GM18858 (cell line): ENCODE measurements around the gene C2.
"Not testable (repeated sequence)": the region's sequence is repeated elsewhere in the genome, so short reads cannot be mapped to it uniquely, and the experiment has no call there.

Experiments
- ATAC-seq: cut with Tn5 transposase; IDR thresholded peaks from one replicate; pipeline ENCODE4 v1.9.1; 2021; ENCODE audit not compliant: unreplicated experiment

The C2 gene

DNA sequence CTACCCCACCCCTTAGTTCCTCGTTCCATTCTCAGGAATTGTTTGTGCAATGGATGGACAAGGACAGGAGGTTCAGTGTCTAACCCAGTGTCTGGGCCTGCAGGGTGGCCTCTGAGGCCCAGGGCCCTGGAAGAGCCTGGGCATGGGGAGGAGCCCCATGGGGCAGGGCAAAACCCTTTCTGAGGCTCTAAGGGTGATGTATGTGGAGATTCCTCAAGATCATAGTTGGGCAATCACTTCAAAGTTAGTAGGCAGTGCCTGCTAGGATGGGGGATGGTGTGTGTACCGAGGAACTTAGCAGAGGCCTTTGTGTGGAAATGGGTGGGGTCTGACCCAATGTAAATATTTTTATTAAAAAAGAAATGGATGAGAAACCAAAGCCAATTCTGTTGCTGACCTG lies 6.7 kb upstream of the C2 start:
- no peak for ATAC-seq

DNA sequence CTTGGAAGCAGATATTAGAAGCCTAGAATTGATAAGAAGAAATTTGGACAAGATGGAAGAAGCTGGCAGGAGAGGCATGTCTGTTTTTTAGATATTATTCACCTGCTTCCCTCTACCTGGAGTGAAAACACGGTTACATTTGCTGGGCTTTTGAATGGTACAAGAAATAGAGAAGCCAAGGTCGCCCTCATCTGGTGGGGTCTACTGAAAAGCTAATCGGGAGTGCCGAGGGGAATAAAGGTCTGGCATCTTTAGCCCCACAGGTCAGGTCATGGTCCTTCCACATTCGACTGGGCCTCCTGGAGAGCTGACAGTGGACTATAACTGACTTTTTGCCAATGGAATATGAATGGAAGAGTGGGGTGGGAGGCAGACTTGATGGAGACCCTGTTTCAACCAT lies 4.6 kb upstream of the C2 start:
- ATAC-seq: no peak

DNA sequence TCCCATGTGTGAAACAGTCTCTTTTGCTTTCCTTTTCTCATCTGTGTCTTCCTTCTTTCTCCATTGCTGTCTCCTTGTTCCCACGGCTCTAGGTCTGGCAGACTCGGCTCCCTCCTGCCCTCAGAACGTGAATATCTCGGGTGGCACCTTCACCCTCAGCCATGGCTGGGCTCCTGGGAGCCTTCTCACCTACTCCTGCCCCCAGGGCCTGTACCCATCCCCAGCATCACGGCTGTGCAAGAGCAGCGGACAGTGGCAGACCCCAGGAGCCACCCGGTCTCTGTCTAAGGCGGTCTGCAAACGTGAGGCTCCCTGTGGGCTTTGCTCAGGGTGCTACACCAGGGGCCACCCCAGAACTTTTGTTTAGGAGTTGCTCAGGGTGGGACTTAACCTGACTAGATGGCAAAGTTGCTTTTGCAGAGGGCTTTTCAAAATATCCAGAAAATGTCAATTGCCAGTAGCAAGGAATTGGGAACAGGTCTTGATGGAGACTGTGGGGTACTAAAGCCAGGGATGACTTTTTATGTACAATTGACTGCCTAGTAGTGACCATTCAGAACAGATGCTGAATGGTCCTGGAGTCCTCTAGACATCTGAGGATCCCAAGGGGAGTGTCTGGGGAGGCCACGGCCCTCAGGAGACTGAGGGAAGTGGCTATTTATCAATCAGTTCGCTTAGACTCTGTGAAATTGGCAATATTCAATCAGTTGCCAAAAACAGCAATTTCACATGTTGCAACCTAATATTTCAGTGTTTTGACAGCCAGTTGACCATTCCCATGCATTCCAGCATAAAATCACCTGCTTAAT lies 550 bp downstream of the C2 start:
- no peak for ATAC-seq

DNA sequence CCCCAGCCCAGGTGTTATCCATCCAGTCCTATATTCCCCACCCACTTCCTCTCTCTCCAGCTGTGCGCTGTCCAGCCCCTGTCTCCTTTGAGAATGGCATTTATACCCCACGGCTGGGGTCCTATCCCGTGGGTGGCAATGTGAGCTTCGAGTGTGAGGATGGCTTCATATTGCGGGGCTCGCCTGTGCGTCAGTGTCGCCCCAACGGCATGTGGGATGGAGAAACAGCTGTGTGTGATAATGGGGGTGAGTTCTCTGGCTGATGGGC lies 1.1 kb downstream of the C2 start:
- no peak for ATAC-seq

DNA sequence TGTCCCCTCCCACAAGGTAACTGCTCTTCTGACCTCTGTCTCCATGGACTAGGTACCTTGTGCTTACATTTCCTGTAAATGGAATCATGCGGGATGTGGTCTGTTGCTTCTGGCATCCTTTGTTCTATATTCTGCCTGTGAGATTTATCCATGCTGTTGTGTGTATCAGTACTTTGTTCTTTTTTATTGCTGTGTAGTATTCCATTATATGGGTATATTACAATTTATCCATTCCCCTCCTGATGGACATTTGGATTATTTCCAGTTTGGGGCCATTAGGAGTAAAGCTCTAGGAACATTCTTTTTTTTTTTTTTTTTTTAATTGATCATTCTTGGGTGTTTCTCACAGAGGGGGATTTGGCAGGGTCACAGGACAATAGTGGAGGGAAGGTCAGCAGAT lies 3.4 kb downstream of the C2 start:
- ATAC-seq: no peak

DNA sequence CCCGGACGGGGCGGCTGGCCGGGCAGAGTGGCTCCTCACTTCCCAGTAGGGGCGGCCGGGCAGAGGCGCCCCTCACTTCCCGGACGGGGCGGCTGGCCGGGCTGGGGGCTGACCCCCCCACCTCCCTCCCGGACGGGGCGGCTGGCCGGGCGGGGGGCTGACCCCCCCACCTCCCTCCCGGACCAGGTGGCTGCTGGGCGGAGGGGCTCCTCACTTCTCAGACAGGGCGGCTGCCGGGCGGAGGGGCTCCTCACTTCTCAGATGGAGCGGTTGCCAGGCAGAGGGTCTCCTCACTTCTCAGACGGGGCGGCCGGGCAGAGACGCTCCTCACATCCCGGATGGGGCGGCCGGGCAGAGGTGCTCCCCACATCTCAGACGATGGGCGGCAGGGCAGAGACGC lies 4.6 kb downstream of the C2 start:
- ATAC-seq: not testable (repeated sequence)

DNA sequence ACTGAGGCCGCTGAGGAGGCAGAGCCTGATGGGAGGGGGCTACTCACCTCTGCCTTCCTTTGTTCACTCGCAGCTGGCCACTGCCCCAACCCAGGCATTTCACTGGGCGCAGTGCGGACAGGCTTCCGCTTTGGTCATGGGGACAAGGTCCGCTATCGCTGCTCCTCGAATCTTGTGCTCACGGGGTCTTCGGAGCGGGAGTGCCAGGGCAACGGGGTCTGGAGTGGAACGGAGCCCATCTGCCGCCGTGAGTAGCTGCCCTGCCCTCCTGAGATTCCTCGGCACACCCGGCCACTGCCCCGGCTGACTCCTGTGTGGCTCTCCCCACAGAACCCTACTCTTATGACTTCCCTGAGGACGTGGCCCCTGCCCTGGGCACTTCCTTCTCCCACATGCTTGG lies 6.0 kb downstream of the C2 start:
- no peak for ATAC-seq

DNA sequence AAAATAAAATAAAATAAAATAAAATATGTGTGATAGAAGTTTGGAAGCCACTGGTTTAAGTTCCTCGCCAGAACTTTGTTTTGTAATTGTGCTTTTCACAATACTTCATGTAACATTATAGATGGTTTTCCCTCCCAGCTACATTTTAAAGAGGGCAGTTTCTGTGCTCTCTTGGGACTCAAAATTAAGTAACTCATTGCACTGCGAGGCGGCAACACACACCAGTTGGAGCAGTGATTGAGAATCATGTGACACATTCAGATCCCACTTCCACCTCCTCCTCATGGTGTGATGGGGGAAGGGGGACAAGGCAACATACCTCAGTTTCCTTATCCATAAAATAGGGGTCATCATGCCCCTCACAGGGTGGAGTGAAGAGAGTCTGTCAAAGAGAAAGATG lies 7.5 kb downstream of the C2 start:
- ATAC-seq: no peak

DNA sequence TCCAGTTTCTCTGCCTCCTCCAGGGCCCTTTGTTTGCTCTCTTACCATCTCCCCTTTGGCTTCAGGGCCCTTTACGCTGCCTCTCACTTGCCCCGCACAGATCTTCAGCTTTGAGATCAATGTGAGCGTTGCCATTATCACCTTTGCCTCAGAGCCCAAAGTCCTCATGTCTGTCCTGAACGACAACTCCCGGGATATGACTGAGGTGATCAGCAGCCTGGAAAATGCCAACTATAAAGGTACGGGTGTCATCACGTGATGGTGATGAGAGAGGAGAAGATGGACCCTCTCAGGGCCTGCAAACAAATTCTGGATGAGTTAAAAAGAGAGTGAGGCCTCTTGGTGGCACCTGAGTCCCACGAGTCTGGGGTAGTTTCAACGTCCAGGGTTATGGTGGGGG lies 8.3 kb downstream of the C2 start:
- no peak for ATAC-seq

DNA sequence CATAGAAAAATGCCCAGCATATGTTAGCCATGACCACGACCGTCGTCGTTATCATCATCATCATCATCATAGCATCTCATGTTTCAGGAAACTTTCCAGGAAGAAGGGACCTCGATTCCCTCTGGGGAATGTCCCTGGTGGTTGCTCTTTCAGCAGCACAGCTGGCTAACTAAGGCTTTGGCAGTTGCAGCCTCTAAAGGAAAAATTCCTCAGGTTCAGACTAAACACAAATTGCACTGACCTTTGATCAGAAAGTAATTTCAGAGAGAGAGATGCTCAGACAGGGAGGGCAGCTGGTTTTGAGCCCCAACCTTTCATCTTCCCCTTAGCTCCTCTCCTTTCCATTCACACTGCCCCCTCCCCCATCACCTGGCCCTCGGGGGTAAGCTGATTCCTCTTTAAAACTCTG lies 12.7 kb downstream of the C2 start:
- no peak for ATAC-seq

DNA sequence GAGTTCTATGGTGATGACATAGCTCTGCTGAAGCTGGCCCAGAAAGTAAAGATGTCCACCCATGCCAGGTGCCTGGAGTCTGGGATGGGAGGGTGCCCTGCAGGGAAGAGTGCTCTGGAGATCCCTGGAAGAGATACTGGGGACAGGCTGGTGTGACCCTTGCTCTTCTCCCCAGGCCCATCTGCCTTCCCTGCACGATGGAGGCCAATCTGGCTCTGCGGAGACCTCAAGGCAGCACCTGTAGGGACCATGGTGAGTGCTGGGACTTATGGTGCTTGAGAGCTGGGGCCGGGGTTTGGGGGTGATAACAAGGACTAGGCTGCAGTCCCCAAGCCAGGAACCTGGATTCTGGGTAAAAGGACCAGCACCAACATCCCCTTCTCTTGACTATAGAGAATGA lies 16.2 kb downstream of the C2 start:
- no peak for ATAC-seq

DNA sequence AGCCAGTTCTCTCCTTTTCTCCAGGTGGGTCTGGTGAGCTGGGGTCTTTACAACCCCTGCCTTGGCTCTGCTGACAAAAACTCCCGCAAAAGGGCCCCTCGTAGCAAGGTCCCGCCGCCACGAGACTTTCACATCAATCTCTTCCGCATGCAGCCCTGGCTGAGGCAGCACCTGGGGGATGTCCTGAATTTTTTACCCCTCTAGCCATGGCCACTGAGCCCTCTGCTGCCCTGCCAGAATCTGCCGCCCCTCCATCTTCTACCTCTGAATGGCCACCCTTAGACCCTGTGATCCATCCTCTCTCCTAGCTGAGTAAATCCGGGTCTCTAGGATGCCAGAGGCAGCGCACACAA lies 17.6 kb downstream of the C2 start:
- ATAC-seq: no peak

DNA sequence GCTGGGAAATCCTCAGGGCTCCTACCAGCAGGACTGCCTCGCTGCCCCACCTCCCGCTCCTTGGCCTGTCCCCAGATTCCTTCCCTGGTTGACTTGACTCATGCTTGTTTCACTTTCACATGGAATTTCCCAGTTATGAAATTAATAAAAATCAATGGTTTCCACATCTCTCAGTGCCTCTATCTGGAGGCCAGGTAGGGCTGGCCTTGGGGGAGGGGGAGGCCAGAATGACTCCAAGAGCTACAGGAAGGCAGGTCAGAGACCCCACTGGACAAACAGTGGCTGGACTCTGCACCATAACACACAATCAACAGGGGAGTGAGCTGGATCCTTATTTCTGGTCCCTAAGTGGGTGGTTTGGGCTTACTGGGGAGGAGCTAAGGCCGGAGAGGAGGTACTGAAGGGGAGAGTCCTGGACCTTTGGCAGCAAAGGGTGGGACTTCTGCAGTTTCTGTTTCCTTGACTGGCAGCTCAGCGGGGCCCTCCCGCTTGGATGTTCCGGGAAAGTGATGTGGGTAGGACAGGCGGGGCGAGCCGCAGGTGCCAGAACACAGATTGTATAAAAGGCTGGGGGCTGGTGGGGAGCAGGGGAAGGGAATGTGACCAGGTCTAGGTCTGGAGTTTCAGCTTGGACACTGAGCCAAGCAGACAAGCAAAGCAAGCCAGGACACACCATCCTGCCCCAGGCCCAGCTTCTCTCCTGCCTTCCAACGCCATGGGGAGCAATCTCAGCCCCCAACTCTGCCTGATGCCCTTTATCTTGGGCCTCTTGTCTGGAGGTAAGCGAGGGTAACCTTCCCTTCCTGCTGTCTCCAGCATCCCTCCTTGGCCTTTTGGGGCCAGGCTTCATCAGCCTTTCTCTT lies 18.2 kb downstream of the C2 start, which contains the start of gene CFB:
CFB (plus strand) TSS at position 589 of the 863 bp plus-strand sequence; CDS start at position 716, 127 bp downstream.
- ATAC-seq: no peak

DNA sequence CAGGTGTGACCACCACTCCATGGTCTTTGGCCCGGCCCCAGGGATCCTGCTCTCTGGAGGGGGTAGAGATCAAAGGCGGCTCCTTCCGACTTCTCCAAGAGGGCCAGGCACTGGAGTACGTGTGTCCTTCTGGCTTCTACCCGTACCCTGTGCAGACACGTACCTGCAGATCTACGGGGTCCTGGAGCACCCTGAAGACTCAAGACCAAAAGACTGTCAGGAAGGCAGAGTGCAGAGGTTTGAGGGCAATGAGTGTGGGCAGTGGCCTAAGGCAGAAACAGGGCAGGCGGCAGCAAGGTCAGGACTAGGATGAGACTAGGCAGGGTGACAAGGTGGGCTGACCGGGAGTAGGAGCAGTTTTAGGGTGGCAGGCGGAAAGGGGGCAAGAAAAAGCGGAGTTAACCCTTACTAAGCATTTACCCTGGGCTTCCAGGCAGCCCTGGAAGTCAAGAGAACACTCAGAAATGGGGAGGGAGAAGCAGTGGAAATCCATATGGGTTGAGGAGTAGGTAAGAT lies 18.9 kb downstream of the C2 start:
- no peak for ATAC-seq

DNA sequence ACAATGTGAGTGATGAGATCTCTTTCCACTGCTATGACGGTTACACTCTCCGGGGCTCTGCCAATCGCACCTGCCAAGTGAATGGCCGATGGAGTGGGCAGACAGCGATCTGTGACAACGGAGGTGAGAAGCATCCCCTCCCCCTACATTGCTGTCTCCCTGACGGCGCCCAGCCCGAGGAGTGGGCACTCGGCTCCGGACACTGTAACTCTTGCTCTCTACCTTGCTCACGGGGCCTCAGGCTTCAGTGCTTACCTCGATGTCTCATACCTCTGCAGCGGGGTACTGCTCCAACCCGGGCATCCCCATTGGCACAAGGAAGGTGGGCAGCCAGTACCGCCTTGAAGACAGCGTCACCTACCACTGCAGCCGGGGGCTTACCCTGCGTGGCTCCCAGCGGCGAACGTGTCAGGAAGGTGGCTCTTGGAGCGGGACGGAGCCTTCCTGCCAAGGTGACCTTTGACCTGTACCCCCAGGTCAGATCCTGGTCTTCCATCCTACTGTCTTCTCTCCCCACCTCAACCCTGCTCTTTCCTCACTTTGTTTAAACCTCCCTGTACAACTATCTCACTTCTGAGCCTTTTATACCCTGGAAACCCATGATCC lies 19.7 kb downstream of the C2 start:
- no peak for ATAC-seq

DNA sequence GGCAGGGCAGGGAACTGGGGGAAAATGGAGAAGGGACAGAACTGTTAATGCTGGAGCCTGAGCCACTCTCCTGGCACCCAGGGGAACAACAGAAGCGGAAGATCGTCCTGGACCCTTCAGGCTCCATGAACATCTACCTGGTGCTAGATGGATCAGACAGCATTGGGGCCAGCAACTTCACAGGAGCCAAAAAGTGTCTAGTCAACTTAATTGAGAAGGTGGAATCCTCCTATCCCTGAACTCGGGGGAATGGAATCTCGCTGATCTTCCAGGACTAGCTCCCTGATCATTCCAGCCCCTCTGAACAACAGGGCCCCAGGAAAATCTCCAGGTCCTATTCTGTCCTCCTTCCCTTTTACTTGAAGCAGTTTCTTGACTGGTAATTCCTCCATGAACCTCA lies 20.3 kb downstream of the C2 start:
- no peak for ATAC-seq

DNA sequence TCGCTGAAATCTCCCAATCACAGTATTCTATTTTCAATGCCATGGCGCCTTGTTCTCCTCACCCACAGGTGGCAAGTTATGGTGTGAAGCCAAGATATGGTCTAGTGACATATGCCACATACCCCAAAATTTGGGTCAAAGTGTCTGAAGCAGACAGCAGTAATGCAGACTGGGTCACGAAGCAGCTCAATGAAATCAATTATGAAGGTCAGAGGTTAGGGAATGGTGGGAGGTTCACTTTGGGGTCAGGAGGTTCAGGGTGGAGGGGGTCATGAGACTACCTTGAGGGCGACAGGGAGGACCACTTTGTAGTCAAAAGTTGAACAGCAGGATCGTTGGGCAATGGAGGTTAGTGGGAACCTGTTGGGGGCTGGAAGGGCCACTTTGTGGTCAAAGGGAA lies 20.8 kb downstream of the C2 start:
- ATAC-seq: no peak

DNA sequence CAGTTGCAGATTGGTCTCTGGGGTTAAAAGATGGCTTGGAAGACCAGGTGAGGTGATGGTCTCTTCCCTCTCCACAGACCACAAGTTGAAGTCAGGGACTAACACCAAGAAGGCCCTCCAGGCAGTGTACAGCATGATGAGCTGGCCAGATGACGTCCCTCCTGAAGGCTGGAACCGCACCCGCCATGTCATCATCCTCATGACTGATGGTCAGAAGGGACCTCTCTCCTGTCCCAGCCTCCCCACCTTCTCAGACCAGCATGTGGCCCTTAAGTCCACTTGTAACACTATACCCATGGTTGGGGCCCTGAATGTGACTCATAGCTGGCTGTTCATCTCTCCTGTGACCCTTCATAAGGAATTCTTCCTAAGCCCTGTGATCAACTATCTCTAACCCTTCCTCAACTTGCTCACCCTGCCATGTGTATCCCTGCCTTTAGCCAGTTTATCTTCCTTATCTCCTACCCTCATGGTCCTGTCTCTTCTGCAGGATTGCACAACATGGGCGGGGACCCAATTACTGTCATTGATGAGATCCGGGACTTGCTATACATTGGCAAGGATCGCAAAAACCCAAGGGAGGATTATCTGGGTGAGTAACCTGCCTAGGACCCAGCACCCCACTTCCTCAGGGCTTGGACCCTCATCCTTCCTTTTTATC lies 21.4 kb downstream of the C2 start:
- no peak for ATAC-seq

DNA sequence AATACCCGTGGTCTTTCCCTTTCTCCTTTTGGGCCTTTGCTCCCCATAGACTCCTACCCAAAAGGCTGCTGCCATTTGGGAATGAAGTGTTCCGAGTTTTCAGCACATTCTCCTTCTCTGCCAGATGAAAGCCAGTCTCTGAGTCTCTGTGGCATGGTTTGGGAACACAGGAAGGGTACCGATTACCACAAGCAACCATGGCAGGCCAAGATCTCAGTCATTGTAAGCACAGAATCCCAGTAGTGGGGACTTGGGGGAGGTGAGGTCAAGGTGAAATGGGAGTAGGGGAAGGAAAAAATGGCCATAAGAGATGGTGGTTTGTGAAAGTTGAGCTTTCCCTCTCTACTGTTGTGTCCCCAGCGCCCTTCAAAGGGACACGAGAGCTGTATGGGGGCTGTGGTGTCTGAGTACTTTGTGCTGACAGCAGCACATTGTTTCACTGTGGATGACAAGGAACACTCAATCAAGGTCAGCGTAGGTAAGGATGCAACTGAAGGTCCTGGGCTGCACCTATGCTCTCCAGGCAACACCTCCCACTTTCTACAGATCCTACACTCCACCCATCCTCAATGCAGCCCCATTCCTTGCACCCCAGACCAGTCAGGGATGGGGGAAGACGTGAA lies 22.5 kb downstream of the C2 start:
- no peak for ATAC-seq

DNA sequence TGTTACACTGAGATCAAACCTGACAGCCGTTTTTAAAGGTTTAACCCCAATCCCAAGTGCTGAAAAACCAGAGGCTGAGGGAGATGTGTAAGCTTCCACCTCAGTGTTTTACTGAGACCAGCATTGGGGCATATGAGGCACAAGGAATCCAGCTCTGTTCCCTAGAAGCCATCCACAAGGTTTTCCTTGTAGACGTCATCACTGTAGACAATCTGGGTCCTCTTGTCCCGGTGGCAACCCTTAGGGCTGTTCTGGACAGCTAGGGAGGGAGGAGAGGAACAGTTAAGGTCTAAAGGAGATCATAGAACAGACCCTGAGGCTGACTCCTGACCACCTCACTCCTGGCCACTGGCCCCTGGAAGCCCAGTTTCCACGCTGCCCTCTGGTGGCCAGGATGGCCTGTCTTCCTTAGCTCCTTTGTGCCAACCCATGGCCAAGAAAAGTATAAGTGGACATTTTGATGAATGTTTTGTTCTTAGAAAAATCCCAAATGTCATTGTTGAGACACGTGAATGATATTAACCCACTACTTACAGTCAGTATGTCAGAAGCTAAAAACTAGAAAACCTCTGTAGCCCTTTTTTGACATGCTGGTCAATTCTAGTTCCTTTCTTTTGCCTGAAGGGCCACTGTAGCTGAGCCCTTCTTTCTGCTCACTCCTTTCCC lies 24.8 kb downstream of the C2 start:
- no peak for ATAC-seq

DNA sequence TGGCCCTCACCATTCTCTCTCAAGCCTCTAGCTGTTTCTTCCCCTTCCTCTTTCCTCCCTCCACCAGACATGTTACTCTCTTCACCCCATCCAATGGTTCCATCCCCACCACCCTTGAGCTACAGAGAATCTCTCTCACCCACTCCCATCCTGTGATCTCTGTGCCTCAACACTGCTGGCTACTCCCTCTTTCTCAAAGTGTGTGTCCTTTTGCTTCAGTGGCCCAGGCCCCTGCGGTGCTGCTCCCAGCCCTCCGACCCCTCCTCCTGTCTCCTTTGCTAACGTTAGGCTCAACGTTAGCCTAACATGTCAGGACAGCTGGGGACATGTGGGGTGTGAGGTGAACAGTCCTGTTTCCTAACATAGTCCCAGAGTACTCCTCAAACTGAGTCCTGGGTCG lies 25.4 kb downstream of the C2 start:
- no peak for ATAC-seq
